Keratinocyte (primary cell): ENCODE measurements around the gene FOXJ2.

ENCODE experiments used
- CTCF ChIP-seq, 3 experiments: IDR thresholded peaks in 1 of 3; conservative IDR thresholded peaks in 1 of 3; optimal IDR thresholded peaks in 1 of 3; 2 replicates in 2 of 3; 3 replicates in 1 of 3; pipeline versions ENCODE3 to v1.5.1; 2011; ENCODE audit warnings: low read length in 3 of 3, mild to moderate bottlenecking in 3 of 3, moderate library complexity in 2 of 3, control low read depth in 1 of 3, inconsistent platforms in 1 of 3; ENCODE audit not compliant: insufficient read depth in 2 of 3; ENCODE audit errors: extremely low read depth in 1 of 3
- EZH2 ChIP-seq: IDR thresholded peaks from one replicate; pipeline ENCODE4 v1.6.1; 2012; ENCODE audit warnings: inconsistent platforms, mild to moderate bottlenecking, low read length, moderate library complexity

DNA sequence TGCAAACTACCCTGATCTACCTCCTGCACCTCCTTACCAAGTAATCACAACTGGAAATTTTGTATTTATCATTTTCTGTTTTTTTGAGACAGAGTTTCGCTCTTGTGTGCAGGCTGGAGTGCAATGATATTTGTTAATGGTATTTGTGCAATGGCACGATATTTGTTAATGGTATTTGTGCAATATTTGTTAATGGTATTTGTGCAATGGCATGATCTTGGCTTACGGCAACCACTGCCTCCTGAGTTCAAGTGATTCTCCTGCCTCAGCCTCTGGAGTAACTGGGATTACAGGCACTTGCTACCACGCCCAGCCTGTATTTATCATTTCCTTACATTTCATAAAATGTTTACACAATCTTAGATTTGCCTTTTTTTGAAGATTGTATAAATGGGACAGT lies 43.9 kb downstream of the FOXJ2 start:
- TF ChIP-seq CTCF (optimal IDR thresholded peaks at IDR 0.05 in 1 of 3, IDR thresholded peaks at IDR 0.05 in 1 of 3, conservative IDR thresholded peaks at IDR 0.05 in 1 of 3; ENCODE audit: extremely low read depth in 1 of 3, insufficient read depth in 2 of 3, low read length in 3 of 3): no peak
- no peak for TF ChIP-seq EZH2
